GM06990 (cell line): ENCODE data around the gene KEAP1.

ENCODE experiments used
- DNase-seq: peaks from one replicate; pipeline ENCODE4 v3.0.0-alpha.2; 2011; ENCODE audit not compliant: insufficient read length; ENCODE audit errors: extremely low read depth
- H3K27me3 ChIP-seq: replicated peaks from 2 replicates; pipeline ENCODE4 v1.6.0; 2011; ENCODE audit warnings: low read length; ENCODE audit not compliant: control insufficient read depth, insufficient read depth
- H3K36me3 ChIP-seq: 2 replicates; pipeline ENCODE4 v1.5.1; 2011; ENCODE audit warnings: low read length; ENCODE audit not compliant: control insufficient read depth, insufficient read depth
- H3K4me3 ChIP-seq: replicated peaks from 2 replicates; pipeline ENCODE4 v1.5.1; 2011; ENCODE audit warnings: low read depth, mild to moderate bottlenecking, control low read depth, low read length
- CTCF ChIP-seq: IDR thresholded peaks from 2 replicates; pipeline ENCODE4 v1.5.1; 2011; ENCODE audit warnings: low read length, control low read depth, mild to moderate bottlenecking, inconsistent platforms; ENCODE audit not compliant: insufficient read depth, poor library complexity, severe bottlenecking

Gene KEAP1

GRCh38 chr19:10508036-10508435, 4.9 kb upstream of the KEAP1 start:
- no peaks in the 10 kb centered on the region for H3K27me3 ChIP-seq
- no peak for TF ChIP-seq CTCF
- H3K36me3 ChIP-seq, result no peaks in the 10 kb centered on the region
- DNase-seq, result no peak
- no peak overlapping the region for H3K4me3 ChIP-seq

GRCh38 chr19:10505583-10506229, 2.5 kb upstream of the KEAP1 start:
- Histone ChIP-seq H3K36me3 (no peaks in the 10 kb centered on the region), H3K27me3 (no peaks in the 10 kb centered on the region), H3K4me3 (no peak overlapping the region)
- DNase-seq, result no peak
- peak; percentile 86 for TF ChIP-seq CTCF

DNA sequence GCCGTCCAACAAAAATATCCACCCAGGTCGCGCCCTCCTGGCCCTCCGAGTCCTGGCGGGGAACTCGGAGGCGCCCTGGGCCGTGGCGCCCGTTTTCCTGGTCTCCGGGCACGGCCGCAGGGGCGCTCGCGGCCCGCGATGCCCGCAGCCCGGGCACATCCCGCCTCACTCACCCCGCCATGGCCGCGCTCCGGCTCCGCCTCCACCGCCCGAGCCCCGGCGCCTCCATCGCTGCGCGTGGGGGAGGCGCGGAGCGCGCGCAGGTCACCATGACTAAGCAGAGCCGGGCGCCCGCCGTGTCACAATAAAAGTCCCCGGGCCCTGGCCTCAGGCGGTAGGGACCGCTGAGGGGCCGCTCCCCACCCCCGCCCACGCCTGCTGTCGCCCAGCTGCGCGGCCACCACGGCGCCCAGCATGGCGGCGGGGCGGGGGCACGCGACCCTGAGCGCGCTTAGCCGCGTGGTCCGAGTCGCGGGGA, 593 bp downstream of the KEAP1 start:
- no peaks in the 10 kb centered on the region for H3K27me3 ChIP-seq
- H3K36me3 ChIP-seq, result peaks cover 12% of the 10 kb centered on the region
- no peak for TF ChIP-seq CTCF
- peak overlapping the region; percentile 92 for H3K4me3 ChIP-seq
- DNase-seq, result peak; percentile 96

DNA sequence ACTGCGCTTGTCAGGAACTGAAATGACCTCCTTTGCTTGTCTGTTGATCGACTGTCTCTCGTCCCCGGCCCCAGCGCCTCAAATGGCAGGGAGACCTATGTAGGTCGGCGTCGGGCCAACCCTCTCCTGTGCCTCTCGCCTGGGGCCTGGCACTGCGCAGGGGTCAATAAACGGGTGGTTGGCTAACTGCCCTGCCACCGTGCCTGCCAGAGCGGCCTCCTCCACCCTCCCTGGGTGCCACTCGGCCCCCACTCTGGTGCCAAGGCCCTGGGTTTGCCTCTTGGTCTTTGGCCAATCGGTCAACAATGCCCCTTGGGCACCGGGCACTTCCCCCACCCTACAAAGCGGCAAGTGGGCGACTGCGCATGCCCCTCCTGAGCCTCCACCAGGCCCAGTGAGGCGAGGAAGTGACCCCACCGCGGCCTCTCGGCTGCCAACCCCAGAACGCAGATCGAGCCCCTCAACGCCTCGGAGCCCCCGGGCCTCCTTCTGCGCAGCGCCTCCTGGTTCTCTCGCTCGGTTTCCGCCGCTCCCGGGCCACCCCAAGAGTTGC, 1.1 kb downstream of the KEAP1 start:
- Histone ChIP-seq H3K36me3 (peaks cover 15% of the 10 kb centered on the region), H3K4me3 (peak overlapping the region; percentile 92), H3K27me3 (no peaks in the 10 kb centered on the region)
- peak; percentile 1 for TF ChIP-seq CTCF
- peak; percentile 74 for DNase-seq

GRCh38 chr19:10500247-10500592, 2.9 kb downstream of the KEAP1 start:
- H3K36me3 ChIP-seq, result peaks cover 15% of the 10 kb centered on the region
- no peak for TF ChIP-seq CTCF
- no peaks in the 10 kb centered on the region for H3K27me3 ChIP-seq
- DNase-seq, result no peak
- no peak overlapping the region for H3K4me3 ChIP-seq
